Stromal cell of bone marrow (primary cell): ENCODE measurements around the gene RABGAP1.

Experiments used
- DNase-seq: peaks from one replicate; pipeline ENCODE4 v3.0.0-alpha.2; 2012; ENCODE audit warnings: low read depth

Gene RABGAP1

GRCh38 chr9:123011380-123011779 lies 70.6 kb downstream of the RABGAP1 start:
- no peak for DNase-seq

DNA sequence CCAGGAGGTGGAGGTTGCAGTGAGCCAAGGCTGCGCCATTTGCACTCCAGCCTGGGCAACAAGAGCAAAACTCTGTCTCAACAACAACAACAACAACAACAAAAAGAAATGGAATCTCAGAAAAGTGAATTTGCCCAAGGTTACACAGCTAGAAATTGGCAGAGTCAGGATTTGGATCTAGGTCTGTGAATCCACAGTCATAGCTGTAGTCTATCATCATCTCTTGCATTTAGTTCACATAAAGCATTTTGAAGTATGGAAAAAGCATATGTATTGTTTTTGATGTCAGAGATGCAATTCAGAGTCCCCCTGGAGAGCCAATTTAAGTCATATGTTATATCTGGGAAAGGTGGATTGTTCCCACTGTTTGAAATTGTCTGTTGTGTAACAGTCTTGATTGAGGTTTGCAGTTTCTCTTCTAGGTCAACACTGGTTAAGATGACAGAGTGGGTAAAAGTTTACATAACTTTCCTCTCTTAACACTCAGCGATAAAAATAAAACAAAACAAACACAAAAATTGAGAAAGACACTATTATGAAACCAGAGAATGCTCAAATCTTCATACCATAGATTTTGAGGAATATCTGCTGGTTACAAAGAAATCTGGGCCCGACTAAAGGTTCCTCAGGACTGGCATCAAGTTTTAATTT lies 71.2 kb downstream of the RABGAP1 start:
- peak; percentile 22 for DNase-seq

DNA sequence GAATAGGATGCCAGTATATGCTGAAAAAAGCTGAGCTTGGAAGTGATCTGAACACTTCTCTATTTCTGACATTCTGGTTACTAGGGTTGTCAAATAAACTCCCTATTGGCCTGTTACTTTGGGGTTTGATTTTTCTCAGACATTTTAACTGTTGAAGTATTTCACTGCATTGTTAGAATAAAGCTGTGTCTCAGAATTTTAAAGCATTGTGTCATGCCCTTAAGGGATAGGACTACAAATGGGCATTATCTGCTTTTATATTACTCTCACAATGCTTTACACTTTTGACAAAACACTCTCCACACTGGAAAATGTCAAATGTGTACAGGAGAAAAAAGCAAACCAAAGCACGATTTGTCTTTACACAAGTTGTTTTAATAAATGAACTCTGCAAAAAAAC lies 75.8 kb downstream of the RABGAP1 start:
- no peak for DNase-seq

GRCh38 chr9:123020796-123021195 lies 80.0 kb downstream of the RABGAP1 start:
- no peak for DNase-seq

GRCh38 chr9:123026425-123026824 lies 85.6 kb downstream of the RABGAP1 start:
- no peak for DNase-seq

GRCh38 chr9:123027517-123027916 lies 86.7 kb downstream of the RABGAP1 start:
- DNase-seq = no peak

DNA sequence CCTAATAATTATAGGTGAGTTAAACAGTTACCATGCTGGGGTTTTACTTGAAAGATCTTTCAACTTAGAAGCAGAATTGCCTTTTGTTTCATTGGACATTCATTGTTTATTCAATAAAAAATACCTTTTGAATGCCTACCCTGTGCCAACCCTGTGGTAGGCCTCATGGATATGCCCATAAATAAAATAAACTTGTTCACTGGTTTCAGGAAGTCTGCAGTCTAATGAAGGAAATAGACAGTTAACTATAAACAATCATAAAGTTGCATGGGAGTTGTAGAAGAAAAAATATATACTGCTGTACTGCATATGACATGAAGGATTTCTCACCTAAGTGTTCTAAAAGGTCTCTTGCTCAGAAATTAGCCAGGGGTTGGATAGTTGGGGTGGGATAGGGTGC lies 87.3 kb downstream of the RABGAP1 start:
- no peak for DNase-seq

DNA sequence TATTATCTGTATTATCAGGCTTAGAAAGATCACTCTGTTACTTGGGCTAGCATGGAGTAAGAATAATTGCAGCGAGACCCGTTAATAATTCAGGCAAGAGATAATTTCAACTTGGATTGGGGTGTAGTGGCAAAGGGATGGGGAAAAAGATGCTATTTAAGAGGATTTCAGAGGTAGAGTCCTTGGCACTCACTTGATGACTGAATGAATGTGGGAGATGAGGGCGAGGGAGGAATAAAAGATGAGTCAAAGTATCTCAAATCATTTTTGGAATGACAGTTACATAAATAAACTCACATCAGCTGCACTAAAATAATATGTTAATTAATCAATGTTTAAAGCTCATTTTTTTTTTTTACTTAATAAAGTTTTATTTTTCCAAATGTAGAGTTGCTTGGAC lies 88.2 kb downstream of the RABGAP1 start:
- DNase-seq = no peak

DNA sequence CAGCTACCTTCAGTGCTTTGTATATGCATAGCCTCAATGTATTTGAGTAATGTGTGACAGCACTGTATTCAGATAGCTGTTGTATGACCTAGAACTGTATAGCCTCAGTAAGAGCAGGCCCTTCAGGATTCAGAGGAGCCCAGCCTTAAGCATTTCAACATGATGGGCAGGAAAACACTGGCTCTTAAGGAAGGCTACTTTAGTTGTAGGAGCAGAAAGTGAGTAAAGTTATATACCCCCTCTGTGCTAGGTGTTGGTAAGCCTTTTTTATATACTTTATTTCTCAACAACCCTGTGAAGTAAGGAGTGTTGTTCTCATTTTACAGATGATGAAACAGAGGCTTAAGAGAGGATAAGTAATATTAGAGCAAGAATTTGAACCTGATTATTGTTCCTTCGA lies 91.1 kb downstream of the RABGAP1 start:
- DNase-seq = no peak

DNA sequence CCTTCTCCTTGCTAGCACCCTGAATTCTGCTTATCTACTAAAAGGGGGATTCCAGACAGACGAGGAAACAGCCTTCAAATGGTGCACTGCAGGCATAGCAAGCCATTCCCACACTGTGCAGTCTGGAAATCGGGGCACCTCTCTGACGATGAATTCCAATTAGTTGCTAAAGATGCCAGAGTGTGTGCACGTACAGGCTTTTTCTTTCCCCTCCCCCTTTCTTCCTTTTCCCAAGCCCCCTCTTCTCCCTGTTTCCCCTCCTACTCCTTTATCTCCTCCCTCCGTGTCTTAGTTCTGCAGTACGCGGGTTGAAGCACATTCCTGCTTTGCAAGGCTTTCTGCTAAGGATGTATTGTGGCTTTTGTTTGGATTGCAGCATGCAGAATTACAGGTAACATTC lies 92.5 kb downstream of the RABGAP1 start, which contains the start of gene GPR21:
GPR21 (plus strand) TSS at position 316 of the 400 bp plus-strand sequence. CDS start 900 bp downstream, outside the sequence.
- no peak for DNase-seq

GRCh38 chr9:123033864-123034601 lies 93.2 kb downstream of the RABGAP1 start:
- DNase-seq = peak; percentile 23

DNA sequence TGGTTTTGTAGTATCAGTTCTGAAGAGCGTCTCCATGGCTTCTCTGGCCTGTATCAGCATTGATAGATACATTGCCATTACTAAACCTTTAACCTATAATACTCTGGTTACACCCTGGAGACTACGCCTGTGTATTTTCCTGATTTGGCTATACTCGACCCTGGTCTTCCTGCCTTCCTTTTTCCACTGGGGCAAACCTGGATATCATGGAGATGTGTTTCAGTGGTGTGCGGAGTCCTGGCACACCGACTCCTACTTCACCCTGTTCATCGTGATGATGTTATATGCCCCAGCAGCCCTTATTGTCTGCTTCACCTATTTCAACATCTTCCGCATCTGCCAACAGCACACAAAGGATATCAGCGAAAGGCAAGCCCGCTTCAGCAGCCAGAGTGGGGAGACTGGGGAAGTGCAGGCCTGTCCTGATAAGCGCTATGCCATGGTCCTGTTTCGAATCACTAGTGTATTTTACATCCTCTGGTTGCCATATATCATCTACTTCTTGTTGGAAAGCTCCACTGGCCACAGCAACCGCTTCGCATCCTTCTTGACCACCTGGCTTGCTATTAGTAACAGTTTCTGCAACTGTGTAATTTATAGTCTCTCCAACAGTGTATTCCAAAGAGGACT lies 94.2 kb downstream of the RABGAP1 start:
- no peak for DNase-seq

GRCh38 chr9:123035791-123036190 lies 95.0 kb downstream of the RABGAP1 start:
- no peak for DNase-seq

- peak; percentile 30 for DNase-seq
These were observed 96.2 kb downstream of the RABGAP1 start for GRCh38 chr9:123036893-123037545.

- no peak for DNase-seq
These were observed 98.9 kb downstream of the RABGAP1 start for GRCh38 chr9:123039617-123040219.

GRCh38 chr9:123040801-123041200 lies 100.0 kb downstream of the RABGAP1 start:
- DNase-seq = no peak

DNA sequence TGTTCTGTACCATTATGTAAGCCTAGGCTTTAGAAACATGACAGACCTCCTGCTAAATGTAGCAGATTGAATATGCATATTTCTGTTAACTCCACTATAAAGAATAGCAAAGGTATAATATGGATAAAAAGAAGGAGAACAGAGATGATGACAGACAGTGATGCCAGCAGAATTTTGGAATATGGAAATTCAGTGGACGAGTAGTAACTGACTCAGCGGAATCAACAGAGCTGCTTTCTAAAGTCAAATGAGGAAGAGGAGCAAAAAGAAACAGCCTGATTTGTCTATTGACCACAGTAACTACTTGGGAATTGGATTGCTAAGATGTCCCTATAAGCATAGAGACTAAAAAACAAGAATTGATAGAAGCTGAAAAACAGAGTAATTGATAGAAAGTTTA lies 100.7 kb downstream of the RABGAP1 start:
- no peak for DNase-seq

- no peak for DNase-seq
These were observed 102.5 kb downstream of the RABGAP1 start for GRCh38 chr9:123043081-123043939.

DNA sequence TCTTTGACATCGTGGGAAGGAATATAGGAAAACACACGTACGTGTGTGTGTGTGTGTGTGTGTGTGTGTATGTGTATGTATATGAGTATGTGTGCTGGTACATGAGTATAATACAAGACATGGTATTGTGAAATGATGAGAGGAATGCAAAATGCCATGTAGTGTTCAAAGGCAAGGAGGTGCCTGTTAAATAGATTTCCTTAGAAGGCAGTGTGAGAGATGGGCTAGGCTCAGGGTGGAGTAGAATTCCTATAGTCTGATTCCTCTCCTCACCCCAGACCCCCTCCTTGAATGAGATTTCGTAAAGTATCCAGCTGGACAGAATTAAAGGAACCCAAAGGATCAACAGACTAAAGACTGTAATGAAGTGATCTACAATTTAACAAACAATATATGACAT lies 103.8 kb downstream of the RABGAP1 start:
- DNase-seq = no peak

DNA sequence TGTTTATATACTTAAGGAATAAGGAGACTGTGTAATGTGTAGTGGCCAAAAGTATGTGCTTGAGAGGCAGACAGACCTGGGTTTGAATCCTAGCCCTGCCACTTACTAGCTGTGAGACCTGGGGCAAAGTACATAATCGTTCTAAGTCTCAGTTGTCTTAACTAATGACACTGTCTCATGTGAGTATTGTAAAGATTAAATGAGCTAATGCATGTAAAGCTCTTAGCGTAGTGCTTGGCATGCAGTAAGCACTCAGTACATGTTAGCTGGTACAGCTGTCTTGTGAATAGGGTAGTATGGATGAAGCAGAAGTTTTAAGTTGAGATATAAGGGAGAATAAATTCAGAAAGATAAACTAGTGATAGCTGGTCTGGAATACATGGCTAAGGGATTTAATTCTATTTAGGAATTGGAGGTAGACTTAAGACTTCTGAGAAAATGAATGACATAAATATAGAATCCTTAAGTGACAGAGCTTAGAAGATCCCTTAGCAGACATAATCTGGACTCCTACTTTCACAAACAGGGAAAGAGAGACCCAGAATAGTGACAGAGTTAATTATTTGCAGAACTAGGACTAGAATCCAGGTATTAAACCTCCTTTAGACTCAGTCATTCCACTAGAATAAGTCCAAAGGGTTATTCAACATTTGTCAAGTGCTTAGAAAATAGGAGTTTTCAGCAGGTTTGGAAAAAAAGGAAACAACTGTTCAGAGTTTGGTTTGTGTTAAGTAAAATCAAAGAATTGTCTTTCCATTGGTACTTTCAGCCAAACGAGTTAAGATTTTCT lies 105.8 kb downstream of the RABGAP1 start:
- DNase-seq = no peak
